ENCODE measurements around the gene LRRC72. TPM values are rescaled to one million over a fixed set of nuclear protein-coding genes. Genes with fewer than 3 reads are reported as not detected.

The LRRC72 gene
- total and polyA plus RNA-seq, 2 experiments from 2014 or later: not detected

DNA sequence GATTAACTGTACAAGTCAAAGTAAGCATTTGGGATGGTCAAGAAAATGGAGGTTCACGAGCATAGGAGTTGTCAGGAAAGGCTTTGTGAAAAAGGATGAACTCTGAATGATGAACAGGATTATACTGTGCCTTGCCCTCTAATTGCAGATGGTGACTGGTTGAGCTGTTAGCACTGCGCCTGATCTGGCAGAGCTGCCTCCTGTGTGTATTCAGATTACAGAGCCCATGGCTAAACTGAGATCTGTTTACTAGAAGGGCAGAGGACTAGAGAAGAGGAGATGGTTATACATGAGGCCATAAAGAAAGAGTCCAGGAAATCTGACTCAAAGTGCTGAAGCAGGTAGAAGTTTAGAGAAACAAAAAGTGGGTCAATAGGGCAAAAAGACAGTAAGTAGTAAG, 29.7 kb downstream of the LRRC72 start (continued):
- TF ChIP-seq EZH2 (IDR thresholded peaks at IDR 0.05; ENCODE audit: low read depth, unreplicated experiment) (no peak), ZNF114 (CRISPR knock-in tag; IDR thresholded peaks at IDR 0.05) (no peak)
- TF ChIP-seq, protein P1, sequence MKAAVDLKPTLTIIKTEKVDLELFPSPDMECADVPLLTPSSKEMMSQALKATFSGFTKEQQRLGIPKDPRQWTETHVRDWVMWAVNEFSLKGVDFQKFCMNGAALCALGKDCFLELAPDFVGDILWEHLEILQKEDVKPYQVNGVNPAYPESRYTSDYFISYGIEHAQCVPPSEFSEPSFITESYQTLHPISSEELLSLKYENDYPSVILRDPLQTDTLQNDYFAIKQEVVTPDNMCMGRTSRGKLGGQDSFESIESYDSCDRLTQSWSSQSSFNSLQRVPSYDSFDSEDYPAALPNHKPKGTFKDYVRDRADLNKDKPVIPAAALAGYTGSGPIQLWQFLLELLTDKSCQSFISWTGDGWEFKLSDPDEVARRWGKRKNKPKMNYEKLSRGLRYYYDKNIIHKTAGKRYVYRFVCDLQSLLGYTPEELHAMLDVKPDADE (IDR thresholded peaks at IDR 0.05): no peak

DNA sequence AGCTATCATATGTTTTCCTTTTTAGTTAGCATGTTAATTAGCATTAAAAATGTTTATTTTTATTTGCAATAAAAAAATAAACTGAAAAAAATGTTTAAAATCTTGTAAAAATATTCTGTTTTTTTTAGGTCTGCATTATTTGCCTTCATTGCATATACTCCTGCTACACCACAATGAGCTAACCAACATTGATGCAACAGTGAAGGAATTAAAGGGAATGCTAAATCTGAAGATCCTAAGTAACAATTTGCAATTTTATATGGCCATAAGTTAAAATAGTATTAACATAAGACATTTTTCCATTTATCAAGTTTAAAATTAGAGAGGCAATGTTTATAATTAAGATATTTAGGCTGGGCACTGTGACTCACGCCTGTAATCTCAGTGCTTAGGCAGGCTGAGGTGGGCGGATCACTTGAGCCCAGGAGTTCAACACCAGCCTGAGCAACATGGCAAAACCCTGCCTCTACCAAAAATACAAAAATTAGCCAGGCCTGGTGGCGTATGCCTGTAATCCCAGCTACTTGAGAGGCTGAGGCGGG, 32.2 kb downstream of the LRRC72 start:
- H3K79me2 ChIP-seq (replicated peaks; ENCODE audit: insufficient read depth): no peaks in the 10 kb centered on the region
- H3K4me3 Mint-ChIP-seq: no peak overlapping the region
- no peak overlapping the region for H3K4me3 ChIP-seq
- H3K9me2 ChIP-seq (ENCODE audit: insufficient read depth): no peaks in the 10 kb centered on the region
- H3K4me1 ChIP-seq (ENCODE audit: insufficient read depth): no peaks in the 10 kb centered on the region
- DNase-seq (ENCODE audit: low spot score): no peak
- H3K27me3 Mint-ChIP-seq (ENCODE audit: insufficient read depth, low read depth, poor library complexity): no peaks in the 10 kb centered on the region
- H3K4me2 ChIP-seq: no peak overlapping the region
- 0 out of 3 replicates have a peak, but pooled peaks cover 4% of the 10 kb centered on the region for H3K4me1 Mint-ChIP-seq
- TF ChIP-seq POLR2AphosphoS5 (IDR thresholded peaks at IDR 0.05; ENCODE audit: low read depth): no peak
- TF ChIP-seq ZNF114 (CRISPR knock-in tag; IDR thresholded peaks at IDR 0.05): no peak
- TF ChIP-seq JUNB (IDR thresholded peaks at IDR 0.05; ENCODE audit: unreplicated experiment): no peak
- TF ChIP-seq CREB1 (CRISPR knock-in tag; IDR thresholded peaks at IDR 0.05; ENCODE audit: low read depth): no peak
- no peak overlapping the region for H3K27ac ChIP-seq (ENCODE audit: low read depth)
- H3K9me3 Mint-ChIP-seq: no peaks in the 10 kb centered on the region
- H3K36me3 Mint-ChIP-seq (ENCODE audit: low read depth): no peaks in the 10 kb centered on the region
- H2AFZ ChIP-seq: no peak overlapping the region
- no peaks in the 10 kb centered on the region for H3F3A ChIP-seq (replicated peaks; ENCODE audit: low read depth)
- no peak for ATAC-seq
- H4K20me1 ChIP-seq (replicated peaks; ENCODE audit: insufficient read depth): no peaks in the 10 kb centered on the region
- H3K36me3 ChIP-seq (ENCODE audit: insufficient read depth): no peaks in the 10 kb centered on the region
- no peak overlapping the region for H3K27ac Mint-ChIP-seq
- no peaks in the 10 kb centered on the region for H3K27me3 ChIP-seq (ENCODE audit: insufficient read depth)

DNA sequence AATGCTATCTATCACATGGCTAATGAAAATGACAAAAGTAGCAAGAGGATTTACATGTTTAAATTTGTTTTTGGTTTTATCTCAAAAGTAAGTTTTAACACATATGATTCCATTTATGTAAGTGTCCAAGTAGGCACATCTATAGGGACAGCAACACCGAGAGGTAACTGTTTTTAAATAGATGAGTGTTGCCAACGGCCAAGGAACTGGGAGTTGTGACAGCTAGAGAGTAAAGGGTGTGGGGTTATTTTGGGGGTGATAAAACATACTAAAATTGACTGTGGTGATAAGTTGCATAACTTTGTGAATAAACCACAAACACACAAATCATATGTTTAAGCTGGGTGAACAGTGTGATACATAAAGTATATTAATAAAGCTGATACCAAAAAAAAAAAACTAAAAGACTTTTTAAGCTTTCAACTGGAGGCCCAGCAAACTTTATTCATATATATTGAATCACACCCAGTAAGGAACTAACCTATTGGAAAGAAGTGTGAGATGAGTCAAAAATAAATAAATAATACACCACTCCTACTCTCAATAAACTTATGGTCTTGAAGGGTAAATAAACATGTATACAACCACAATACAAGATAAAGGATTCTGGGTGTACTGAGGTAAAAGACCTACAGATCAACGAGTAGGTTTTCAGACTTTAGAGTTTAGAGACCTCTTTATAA, 33.0 kb downstream of the LRRC72 start:
- Histone ChIP-seq H3K79me2 (replicated peaks; ENCODE audit: insufficient read depth) (no peaks in the 10 kb centered on the region), H3K27ac (ENCODE audit: low read depth) (no peak overlapping the region), H3K36me3 (ENCODE audit: insufficient read depth) (no peaks in the 10 kb centered on the region), H3K4me2 (no peak overlapping the region), H3K9me2 (ENCODE audit: insufficient read depth) (no peaks in the 10 kb centered on the region), H3K27me3 (ENCODE audit: insufficient read depth) (no peaks in the 10 kb centered on the region), H3K4me1 (ENCODE audit: insufficient read depth) (no peaks in the 10 kb centered on the region), H3F3A (replicated peaks; ENCODE audit: low read depth) (no peaks in the 10 kb centered on the region), H4K20me1 (replicated peaks; ENCODE audit: insufficient read depth) (no peaks in the 10 kb centered on the region), H3K4me3 (no peak overlapping the region), H2AFZ (no peak overlapping the region)
- ATAC-seq (no peak), DNase-seq (ENCODE audit: low spot score) (no peak)
- Mint-ChIP-seq H3K27me3 (ENCODE audit: insufficient read depth, low read depth, poor library complexity) (no peaks in the 10 kb centered on the region), H3K36me3 (ENCODE audit: low read depth) (no peaks in the 10 kb centered on the region), H3K27ac (no peak overlapping the region), H3K9me3 (no peaks in the 10 kb centered on the region), H3K4me3 (no peak overlapping the region), H3K4me1 (0 out of 3 replicates have a peak, but pooled peaks cover 4% of the 10 kb centered on the region)
- TF ChIP-seq, protein P1 (IDR thresholded peaks at IDR 0.05): no peak
- TF ChIP-seq JUNB (IDR thresholded peaks at IDR 0.05; ENCODE audit: unreplicated experiment): no peak
- TF ChIP-seq ZNF331 (CRISPR knock-in tag; IDR thresholded peaks at IDR 0.05; ENCODE audit: low read depth): no peak
- TF ChIP-seq EZH2 (IDR thresholded peaks at IDR 0.05; ENCODE audit: low read depth, unreplicated experiment): no peak
- TF ChIP-seq, protein P2, sequence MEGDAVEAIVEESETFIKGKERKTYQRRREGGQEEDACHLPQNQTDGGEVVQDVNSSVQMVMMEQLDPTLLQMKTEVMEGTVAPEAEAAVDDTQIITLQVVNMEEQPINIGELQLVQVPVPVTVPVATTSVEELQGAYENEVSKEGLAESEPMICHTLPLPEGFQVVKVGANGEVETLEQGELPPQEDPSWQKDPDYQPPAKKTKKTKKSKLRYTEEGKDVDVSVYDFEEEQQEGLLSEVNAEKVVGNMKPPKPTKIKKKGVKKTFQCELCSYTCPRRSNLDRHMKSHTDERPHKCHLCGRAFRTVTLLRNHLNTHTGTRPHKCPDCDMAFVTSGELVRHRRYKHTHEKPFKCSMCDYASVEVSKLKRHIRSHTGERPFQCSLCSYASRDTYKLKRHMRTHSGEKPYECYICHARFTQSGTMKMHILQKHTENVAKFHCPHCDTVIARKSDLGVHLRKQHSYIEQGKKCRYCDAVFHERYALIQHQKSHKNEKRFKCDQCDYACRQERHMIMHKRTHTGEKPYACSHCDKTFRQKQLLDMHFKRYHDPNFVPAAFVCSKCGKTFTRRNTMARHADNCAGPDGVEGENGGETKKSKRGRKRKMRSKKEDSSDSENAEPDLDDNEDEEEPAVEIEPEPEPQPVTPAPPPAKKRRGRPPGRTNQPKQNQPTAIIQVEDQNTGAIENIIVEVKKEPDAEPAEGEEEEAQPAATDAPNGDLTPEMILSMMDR (conservative IDR thresholded peaks at IDR 0.05; ENCODE audit: low read depth in 2 of 2): no peak
- TF ChIP-seq EZH2phosphoT487 (IDR thresholded peaks at IDR 0.05; ENCODE audit: unreplicated experiment): no peak
- no peak for TF ChIP-seq POLR2AphosphoS5 (IDR thresholded peaks at IDR 0.05; ENCODE audit: low read depth)
- TF ChIP-seq CREB1 (CRISPR knock-in tag; IDR thresholded peaks at IDR 0.05; ENCODE audit: low read depth): no peak
- no peak for TF ChIP-seq ZNF114 (CRISPR knock-in tag; IDR thresholded peaks at IDR 0.05)
- no peak for TF ChIP-seq NANOG (IDR thresholded peaks at IDR 0.05; ENCODE audit: borderline replicate concordance)
